ENCODE measurements around the gene LRRC8D.
"Not testable (repeated sequence)": the region's sequence is repeated elsewhere in the genome, so short reads cannot be mapped to it uniquely, and the experiment has no call there.

LRRC8D gene

DNA sequence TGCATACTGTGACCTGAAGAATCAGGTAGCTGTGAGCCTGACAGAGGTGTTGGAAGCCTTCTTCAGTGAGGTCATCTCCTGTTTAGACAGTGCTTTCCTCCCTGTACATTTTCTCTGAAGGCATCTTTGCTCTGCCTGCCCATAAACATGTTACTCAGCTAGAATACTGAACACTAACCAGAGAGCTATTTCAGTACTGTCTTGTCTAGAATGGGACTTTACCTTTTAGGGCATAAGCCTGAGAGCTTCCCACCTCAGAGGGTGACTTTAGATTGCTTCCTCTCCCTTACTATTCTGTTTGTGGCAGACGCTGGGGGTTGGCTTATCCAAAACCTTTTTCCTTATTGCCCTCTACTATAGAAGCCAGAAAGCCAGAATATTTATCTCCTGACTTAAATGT, 150.8 kb downstream of the LRRC8D start:
- DNase-seq = no peak

DNA sequence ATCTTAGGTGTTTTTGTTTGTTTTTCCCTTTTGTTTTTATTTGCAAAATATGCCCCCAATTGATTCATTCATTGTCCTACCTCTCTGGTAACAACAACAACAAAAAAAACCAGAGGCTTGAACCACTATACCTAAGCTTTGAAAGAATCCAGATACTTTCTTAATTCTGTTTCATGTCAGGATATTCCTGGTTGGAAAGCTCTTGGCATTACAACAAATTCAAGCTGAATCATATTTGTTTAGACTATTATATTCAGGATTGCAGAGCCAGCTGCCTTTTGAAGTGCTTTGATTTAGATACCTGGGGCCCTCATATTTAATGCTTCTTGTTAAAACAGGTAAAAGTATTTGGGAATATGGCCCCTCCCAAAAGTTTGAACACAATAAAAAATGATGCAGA, 151.2 kb downstream of the LRRC8D start:
- DNase-seq = no peak

DNA sequence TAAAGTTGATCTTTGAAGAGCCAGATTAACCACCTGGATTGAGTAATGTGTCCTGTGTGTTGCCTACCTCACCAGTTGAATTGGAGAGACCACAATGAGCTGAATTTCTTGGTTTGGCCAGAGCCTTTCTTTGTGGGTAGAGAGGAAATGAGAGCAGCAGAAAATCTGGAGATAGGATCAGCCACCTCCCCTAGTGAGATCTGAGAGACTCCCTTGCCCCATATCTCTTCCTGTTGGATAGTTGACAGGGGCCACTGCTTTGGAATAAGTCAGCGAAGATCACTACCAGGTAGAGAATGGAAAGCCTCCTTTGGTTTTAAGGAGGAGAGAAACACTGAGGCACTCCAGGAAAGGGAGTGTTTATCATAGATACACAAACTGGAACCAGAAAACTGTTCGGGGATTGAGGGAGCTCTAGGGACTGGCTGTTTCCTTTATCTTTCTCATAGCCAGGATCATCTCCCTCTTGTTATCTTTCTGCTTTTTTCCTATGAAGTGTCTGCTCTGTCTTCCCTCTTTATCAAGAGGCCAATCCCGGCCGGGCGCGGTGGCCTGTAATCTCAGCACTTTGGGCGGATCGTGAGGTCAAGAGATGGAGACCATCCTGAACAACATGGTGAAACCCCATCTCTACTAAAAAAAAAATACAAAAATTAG, 152.8 kb downstream of the LRRC8D start:
- DNase-seq = no peak

DNA sequence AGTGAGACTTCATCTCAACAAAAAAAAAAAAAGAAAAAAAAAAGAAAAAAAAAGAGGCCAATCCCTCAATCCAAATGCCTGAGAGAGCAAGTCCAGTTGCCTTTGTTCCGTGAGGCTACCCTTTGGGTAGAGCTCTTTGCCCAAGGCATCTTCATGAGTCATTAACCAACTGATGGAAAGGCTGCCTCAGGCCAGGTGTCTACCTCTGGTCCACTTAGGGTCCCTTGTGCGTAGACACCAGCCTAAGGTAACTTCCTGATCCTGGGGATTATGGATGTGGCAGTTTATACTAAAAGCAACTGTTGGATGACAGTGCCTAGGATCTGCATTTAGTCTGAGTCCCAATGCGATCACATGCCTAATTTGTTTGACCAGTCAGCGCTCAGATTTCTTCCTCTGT, 153.4 kb downstream of the LRRC8D start:
- DNase-seq = no peak

DNA sequence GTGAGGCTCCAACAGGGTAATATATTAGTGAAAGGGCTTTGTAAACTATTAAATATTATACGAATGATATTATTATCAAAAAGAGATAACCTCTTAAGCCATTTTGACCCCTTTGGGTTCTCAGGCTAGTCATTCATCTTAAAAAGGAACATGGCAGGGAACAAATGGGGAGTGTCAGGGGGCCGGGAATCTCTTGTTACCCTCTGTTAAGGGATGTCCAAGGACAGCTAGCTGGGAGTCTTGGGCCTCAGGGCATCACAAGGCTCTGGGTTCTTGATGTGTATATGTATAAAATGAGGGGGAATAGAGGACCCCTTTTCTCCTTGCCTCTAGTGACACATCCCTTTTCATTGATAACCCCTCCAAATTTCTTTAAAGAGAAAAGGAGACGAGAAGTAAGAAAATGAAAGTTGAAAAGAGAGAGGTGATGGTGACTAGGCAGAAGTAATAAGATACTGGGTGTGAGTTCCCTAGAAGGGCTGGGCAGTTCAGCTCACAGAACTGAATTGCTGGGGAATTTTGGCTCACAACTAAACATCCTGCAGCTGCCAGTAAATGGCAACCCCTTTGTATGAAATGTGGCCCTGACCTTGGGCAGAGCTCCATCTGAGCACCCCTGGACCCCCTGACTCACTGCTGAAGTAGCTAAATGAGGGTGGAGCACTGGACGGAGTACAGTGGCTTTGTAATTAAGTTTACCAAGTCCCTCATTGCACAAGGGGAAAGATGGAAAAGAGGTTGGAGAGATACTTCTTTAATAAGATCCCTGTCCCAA, 154.1 kb downstream of the LRRC8D start:
- DNase-seq = peak; percentile 76

DNA sequence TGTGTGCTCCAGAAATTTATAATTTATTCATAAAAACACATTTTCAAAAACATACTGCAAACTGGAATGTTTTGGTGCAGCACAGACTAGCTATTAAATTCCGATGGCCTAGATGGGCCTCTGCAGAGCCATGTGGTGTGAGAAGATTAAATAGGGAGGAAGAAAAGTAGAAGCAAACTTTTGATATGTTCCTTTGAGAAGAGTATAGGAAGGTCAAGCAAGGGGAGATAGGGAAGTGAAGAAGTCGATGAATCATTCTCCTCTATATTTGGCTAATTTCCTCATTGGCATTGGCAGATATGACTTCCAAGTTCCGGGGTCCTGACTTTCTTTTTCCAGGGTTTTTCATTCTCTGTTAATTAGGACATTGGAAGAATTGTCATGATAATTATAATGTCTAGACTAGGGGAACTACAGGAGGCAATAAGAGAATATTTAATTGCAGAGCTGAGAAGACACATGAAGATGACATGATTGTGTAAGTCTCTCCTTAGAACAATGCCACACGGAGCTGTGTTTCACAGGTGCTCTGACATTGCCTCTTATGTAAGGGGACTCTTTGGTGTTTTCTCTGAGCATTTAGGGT, 154.8 kb downstream of the LRRC8D start:
- no peak for DNase-seq

DNA sequence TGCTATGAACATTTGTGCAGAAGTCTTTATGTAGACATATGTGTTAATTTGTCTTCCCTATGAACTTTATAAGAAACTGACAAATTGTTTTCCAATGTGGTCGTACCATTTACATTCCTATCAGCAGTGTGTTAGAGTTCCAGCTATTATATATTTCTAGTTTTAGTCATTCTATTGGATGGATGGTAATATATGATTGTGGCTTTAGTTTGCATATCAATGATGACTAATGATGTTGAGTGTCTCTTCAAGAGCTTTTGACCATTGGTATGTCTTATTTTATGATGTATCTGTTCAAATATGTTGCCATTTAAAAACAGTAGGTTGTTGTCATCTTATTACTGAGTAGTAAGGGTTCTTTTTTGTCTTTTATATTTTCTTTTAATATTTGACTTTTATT, 157.9 kb downstream of the LRRC8D start:
- DNase-seq = peak; percentile 83

DNA sequence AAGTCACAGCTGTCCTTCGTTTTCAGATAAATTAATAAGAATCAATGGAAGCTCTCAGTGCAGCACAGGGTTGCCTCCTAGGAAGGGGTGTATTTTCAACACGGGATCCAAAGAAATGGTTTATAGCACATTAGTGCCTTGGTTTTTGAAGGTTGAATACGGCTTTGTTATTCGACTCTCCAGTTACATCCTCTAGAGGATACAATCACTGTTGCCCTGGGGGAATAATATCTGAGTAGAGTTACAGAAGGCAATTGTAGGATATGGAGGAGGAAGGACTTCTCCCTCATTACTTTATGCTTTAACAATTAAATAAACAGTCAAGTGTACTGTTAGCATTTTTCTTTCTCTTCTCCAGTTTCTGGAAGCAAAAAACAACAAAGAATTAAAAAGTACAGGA, 159.8 kb downstream of the LRRC8D start:
- DNase-seq = no peak

DNA sequence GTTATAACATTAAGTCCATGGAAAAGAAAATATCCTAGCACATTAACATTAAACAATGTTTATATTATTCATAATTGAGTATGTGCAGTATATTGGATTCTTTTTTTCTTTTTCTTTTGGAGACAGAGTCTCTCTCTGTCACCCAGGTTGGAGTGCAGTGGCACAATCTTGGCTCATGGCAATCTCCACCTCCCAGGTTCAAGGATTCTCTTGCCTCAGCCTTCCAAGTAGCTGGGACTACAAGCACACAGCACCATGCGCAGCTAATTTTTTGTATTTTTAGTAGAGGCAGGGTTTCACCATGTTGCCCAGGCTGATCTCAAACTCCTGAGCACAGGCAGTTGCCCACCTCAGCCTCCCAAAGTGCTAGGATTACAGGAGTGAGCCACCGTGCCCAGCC, 162.0 kb downstream of the LRRC8D start:
- DNase-seq = not testable (repeated sequence)

DNA sequence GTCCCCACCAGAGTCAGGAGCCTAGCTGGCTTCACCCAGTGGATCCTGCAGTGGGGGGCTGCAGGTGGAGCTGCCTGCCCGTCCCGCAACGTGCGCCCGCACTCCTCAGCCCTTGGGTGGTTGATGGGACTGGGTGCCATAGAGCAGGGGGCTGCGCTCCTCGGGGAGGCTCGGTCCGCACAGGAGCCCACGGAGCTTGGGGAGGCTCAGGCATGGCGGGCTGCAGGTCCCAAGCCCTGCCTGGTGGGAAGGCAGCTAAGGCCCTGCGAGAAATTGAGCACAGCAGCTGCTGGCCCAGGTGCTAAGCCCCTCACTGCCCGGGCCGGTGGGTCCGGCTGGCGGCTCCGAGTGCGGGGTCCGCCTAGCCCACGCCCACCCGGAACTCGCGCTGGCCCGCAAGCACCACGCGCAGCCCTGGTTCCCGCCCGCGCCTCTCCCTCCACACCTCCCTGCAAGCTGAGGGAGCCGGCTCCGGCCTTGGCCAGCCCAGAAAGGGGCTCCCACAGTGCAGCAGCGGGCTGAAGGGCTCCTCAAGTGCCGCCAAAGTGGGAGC, 163.8 kb downstream of the LRRC8D start:
- not testable (repeated sequence) for DNase-seq

DNA sequence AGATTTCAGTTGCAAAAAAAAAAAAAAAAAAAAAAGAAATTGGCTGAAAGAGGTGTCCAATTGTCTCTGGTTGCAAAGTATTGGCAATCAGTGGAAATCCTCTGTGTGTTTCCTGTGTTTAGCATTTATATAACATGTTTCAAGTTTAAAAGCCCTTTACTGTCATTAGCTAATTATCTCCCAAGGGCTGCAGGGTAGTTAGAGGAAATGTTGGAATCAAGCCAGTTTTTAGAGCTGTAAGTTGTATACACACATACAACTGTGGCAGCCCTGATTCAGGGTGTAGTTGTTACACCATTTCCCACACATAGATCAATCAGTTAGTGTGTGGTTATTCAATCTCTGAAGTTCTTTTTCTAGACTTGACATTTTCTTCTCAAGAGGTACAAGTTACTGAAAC, 165.2 kb downstream of the LRRC8D start:
- DNase-seq = no peak

Measured in fibroblast of upper back skin (primary cell).